Panc1 (cell line): ENCODE data around the gene XXYLT1. TPM values are rescaled to one million over a fixed set of nuclear protein-coding genes. Genes with fewer than 3 reads are reported as not detected.

ENCODE experiments used
- ATAC-seq: fragments of 200-7000 bp; cut with Tn5 transposase; 2 replicates; pipeline ENCODE4 v1.9.1; 2020; ENCODE audit warnings: mild to moderate bottlenecking, moderate library complexity
- BruUV-seq: library from RNA; stranded (reverse); fragments of 400-500 nt; replicated peaks from 2 replicates; lab custom pipeline; 2021; lab: Mats Ljungman, UMichigan
- CTCF ChIA-PET: fragments of 300-600 bp; sonication (Branson Sonifier 250); formaldehyde crosslinking; loops from one replicate; lab custom pipeline; 2022; ENCODE audit warnings: antibody characterized with exemption; lab: Charles Lee
- POLR2A ChIA-PET: fragments of 300-600 bp; sonication (Branson Sonifier 250); formaldehyde crosslinking; loops from one replicate; lab custom pipeline; 2022; ENCODE audit warnings: antibody characterized with exemption; lab: Charles Lee
- DNase-seq: peaks from one replicate; pipeline ENCODE4 v3.0.0-alpha.2; 2010; ENCODE audit warnings: low read depth, low spot score
- H3K27ac ChIP-seq: 2 replicates; pipeline ENCODE4 v1.5.1; 2011; ENCODE audit warnings: mild to moderate bottlenecking, low read length, inconsistent platforms
- H3K27me3 ChIP-seq: fragments of 200-500 bp; sonication (Bioruptor generic); 2 replicates; pipeline ENCODE4 v1.6.0; 2014; ENCODE audit warnings: low read length, inconsistent platforms; ENCODE audit not compliant: control insufficient read depth, insufficient read depth
- H3K36me3 ChIP-seq: fragments of 200-500 bp; sonication (Bioruptor generic); 2 replicates; pipeline ENCODE4 v1.5.1; 2014; ENCODE audit warnings: inconsistent platforms, mild to moderate bottlenecking, low read length, moderate library complexity; ENCODE audit not compliant: control insufficient read depth, insufficient read depth
- H3K4me1 ChIP-seq: 2 replicates; pipeline ENCODE4 v1.5.1; 2011; ENCODE audit warnings: inconsistent platforms, mild to moderate bottlenecking, low read length, moderate library complexity; ENCODE audit not compliant: control insufficient read depth, insufficient read depth
- H3K4me3 ChIP-seq, 2 experiments: 2 replicates each; pipeline ENCODE4 v1.5.1; 2011 to 2012; ENCODE audit warnings: low read depth in 2 of 2, low read length in 2 of 2, mild to moderate bottlenecking in 2 of 2, inconsistent platforms in 1 of 2, moderate library complexity in 1 of 2
- H3K9me3 ChIP-seq: fragments of 200-500 bp; sonication (Bioruptor generic); 2 replicates; pipeline ENCODE4 v1.5.1; 2014; ENCODE audit warnings: low read depth, mild to moderate bottlenecking, inconsistent platforms, low read length, moderate library complexity; ENCODE audit not compliant: control insufficient read depth, insufficient read depth
- POLR2AphosphoS5 ChIP-seq: IDR thresholded peaks from 2 replicates; pipeline ENCODE4 v1.6.1; 2012; ENCODE audit warnings: mild to moderate bottlenecking, low read depth, low read length, moderate library complexity
- SIN3A ChIP-seq: IDR thresholded peaks from 2 replicates; pipeline ENCODE4 v1.6.1; 2012; ENCODE audit warnings: low read depth, mild to moderate bottlenecking, low read length, moderate library complexity, borderline replicate concordance; ENCODE audit not compliant: insufficient read depth
- TCF7L2 ChIP-seq: IDR thresholded peaks from 2 replicates; pipeline ENCODE4 v1.6.1; 2011; ENCODE audit warnings: mild to moderate bottlenecking, low read depth, low read length, inconsistent platforms
- in situ Hi-C: cut with HindIII; loops from 2 replicates; pipeline ENCODE4 v1.10.0; 2016; ENCODE audit warnings: low sequenced_read_pairs, low pct_unique_long_range_greater_than_20kb
- intact Hi-C: fragments of 100-400 bp; cut with micrococcal nuclease; formaldehyde crosslinking; loops from one replicate; pipeline ENCODE4 v1.10.0; 2022; ENCODE audit not compliant: unreplicated experiment
- total RNA-seq: library from RNA; stranded (reverse); gene quantifications from one replicate; pipeline ENCODE4 v1.2.1, GENCODE V29; 2021; ENCODE audit not compliant: unreplicated experiment
- TF ChIP-seq, protein P1 (sequence below): fragments of 450-650 bp; IDR thresholded peaks from 2 replicates; pipeline ENCODE4 v1.5.1; 2017; ENCODE audit warnings: mild to moderate bottlenecking
- TF ChIP-seq, protein P2 (sequence below), 2 experiments: IDR thresholded peaks; 2 replicates each; pipeline ENCODE4 v1.6.1; 2011 to 2012; ENCODE audit warnings: low read depth in 2 of 2, control low read depth in 1 of 2, low read length in 1 of 2, mild to moderate bottlenecking in 1 of 2, moderate library complexity in 1 of 2; ENCODE audit not compliant: insufficient read depth in 1 of 2

Gene XXYLT1
- total RNA-seq, 1 experiment from 2014 or later = 26.0 TPM

DNA sequence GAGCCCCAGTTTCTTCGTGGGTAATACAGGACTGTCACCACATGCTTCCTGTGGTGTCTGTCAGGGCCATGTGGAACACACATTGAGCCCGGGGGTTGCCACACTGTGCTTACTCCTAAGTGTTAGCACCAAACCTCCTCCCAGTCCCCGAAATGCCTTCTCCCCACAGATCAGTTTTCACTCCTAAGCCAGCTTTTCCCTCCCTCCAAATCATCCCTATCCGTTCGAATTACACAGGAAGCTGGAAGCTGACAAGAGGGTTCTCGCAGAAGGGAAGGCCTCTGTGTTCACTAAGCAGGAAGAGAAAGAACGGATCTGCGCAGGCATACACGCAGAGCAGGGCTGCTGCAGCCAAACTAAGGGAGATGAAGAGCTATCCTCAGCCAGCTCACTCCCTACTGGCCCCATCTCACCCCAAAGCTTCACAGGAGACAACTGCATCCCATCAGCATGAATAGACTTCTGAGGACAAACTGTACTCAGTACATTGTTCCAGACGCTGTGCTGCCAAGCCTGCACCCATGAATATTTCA, 32.3 kb downstream of the XXYLT1 start:
- intact Hi-C loops (no loop called here), in situ Hi-C loops (no loop called here)
- POLR2A ChIA-PET = no interaction called here
- Histone ChIP-seq H3K36me3 (no peaks in the 10 kb centered on the region), H3K27ac (no peak overlapping the region), H3K4me1 (no peaks in the 10 kb centered on the region), H3K9me3 (no peaks in the 10 kb centered on the region), H3K27me3 (no peaks in the 10 kb centered on the region), H3K4me3 (no peak overlapping the region)
- DNase-seq (no peak), ATAC-seq (no peak)
- BruUV-seq = no TSS peak
- CTCF ChIA-PET = no interaction called here
- TF ChIP-seq, protein P1, sequence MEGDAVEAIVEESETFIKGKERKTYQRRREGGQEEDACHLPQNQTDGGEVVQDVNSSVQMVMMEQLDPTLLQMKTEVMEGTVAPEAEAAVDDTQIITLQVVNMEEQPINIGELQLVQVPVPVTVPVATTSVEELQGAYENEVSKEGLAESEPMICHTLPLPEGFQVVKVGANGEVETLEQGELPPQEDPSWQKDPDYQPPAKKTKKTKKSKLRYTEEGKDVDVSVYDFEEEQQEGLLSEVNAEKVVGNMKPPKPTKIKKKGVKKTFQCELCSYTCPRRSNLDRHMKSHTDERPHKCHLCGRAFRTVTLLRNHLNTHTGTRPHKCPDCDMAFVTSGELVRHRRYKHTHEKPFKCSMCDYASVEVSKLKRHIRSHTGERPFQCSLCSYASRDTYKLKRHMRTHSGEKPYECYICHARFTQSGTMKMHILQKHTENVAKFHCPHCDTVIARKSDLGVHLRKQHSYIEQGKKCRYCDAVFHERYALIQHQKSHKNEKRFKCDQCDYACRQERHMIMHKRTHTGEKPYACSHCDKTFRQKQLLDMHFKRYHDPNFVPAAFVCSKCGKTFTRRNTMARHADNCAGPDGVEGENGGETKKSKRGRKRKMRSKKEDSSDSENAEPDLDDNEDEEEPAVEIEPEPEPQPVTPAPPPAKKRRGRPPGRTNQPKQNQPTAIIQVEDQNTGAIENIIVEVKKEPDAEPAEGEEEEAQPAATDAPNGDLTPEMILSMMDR = no peak
- TF ChIP-seq SIN3A (no peak), POLR2AphosphoS5 (no peak), TCF7L2 (no peak)
- TF ChIP-seq, protein P2, sequence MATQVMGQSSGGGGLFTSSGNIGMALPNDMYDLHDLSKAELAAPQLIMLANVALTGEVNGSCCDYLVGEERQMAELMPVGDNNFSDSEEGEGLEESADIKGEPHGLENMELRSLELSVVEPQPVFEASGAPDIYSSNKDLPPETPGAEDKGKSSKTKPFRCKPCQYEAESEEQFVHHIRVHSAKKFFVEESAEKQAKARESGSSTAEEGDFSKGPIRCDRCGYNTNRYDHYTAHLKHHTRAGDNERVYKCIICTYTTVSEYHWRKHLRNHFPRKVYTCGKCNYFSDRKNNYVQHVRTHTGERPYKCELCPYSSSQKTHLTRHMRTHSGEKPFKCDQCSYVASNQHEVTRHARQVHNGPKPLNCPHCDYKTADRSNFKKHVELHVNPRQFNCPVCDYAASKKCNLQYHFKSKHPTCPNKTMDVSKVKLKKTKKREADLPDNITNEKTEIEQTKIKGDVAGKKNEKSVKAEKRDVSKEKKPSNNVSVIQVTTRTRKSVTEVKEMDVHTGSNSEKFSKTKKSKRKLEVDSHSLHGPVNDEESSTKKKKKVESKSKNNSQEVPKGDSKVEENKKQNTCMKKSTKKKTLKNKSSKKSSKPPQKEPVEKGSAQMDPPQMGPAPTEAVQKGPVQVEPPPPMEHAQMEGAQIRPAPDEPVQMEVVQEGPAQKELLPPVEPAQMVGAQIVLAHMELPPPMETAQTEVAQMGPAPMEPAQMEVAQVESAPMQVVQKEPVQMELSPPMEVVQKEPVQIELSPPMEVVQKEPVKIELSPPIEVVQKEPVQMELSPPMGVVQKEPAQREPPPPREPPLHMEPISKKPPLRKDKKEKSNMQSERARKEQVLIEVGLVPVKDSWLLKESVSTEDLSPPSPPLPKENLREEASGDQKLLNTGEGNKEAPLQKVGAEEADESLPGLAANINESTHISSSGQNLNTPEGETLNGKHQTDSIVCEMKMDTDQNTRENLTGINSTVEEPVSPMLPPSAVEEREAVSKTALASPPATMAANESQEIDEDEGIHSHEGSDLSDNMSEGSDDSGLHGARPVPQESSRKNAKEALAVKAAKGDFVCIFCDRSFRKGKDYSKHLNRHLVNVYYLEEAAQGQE (IDR thresholded peaks at IDR 0.05; ENCODE audit: insufficient read depth in 1 of 2, low read depth in 2 of 2, low read length in 1 of 2) = no peak

DNA sequence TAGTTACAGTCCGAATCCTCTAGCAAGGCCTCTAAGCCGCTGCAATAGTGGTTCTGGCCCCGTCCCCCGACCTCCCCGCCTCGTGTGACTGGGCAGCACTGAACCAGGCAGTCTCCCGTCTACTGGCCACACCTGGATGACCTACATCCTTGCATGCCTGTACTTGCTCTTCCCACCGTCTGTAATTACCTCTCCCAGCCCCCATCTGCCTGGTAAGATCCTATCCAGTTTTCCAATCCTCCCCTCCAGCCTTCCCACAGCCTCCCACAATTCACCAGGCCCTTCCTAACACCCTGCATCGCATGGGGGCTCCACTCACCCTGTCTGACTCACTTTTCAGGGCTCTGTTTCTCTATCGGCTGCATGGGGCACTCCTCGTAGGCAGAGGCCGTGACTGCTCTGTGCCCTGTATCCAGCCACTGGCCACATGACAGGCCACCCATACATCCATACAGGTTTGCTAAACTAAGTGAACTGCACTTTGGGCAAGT, 32.8 kb downstream of the XXYLT1 start:
- DNase-seq (no peak), ATAC-seq (no peak)
- ChIA-PET POLR2A (no interaction called here), CTCF (no interaction called here)
- no peaks in the 10 kb centered on the region for H3K4me1 ChIP-seq
- in situ Hi-C loops (no loop called here), intact Hi-C loops (no loop called here)
- no peak overlapping the region for H3K4me3 ChIP-seq
- H3K36me3 ChIP-seq = no peaks in the 10 kb centered on the region
- TF ChIP-seq SIN3A = no peak
- no TSS peak for BruUV-seq
- H3K27ac ChIP-seq = no peak overlapping the region
- no peaks in the 10 kb centered on the region for H3K9me3 ChIP-seq
- no peaks in the 10 kb centered on the region for H3K27me3 ChIP-seq

DNA sequence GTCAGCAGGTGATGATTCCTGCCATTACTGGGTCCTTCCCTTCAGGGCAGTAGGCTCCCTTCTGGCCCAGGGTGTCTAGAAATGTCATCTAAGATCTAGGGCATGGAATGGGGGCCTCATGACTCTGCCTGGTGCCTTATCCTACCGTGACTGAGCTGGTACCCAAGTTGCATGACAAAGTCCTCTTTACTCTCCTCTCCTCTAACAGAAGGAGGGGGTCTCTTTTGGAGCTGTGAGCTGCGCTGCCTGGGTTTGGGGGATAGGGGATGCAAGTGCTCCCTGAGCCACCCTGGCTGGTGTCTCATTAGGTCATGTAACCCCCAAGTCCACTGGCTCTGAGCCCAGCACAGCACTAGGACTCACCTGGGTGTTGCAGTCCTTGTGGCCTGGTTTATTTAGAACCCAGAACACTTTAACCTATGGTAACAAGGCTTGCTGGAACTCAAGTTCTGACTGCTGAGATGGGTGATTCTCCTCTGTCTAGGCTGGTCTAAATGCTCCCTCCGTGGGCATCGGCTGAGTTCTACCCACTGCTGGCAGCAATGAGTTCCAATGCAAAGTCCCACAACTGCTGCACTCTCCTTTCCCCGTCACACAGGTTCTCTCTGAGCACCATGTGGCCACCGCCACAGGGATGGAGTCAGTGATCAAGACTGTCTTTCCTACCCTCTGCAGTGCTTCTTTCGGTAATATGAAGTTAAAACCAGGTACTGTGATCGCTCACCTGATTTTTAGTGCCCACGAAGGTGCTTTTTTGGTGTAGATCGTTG, 34.0 kb downstream of the XXYLT1 start:
- TF ChIP-seq POLR2AphosphoS5 (no peak), SIN3A (no peak), TCF7L2 (no peak)
- TF ChIP-seq, protein P2 (IDR thresholded peaks at IDR 0.05; ENCODE audit: insufficient read depth in 1 of 2, low read depth in 2 of 2, low read length in 1 of 2) = no peak
- TF ChIP-seq, protein P1 = no peak
- intact Hi-C loops (no loop called here), in situ Hi-C loops (no loop called here)
- CTCF ChIA-PET = no interaction called here
- POLR2A ChIA-PET = no interaction called here
- Histone ChIP-seq H3K36me3 (no peaks in the 10 kb centered on the region), H3K27ac (no peak overlapping the region), H3K4me1 (no peaks in the 10 kb centered on the region), H3K27me3 (no peaks in the 10 kb centered on the region), H3K4me3 (no peak overlapping the region), H3K9me3 (no peaks in the 10 kb centered on the region)
- BruUV-seq = no TSS peak
- no peak for ATAC-seq
- no peak for DNase-seq
